H7 (cell line): ENCODE data around the gene CFI. TPM values are rescaled to one million over a fixed set of nuclear protein-coding genes. Genes with fewer than 3 reads are reported as not detected.
"Not testable (repeated sequence)": the region's sequence is repeated elsewhere in the genome, so short reads cannot be mapped to it uniquely, and the experiment has no call there.

Source experiments
- DNase-seq: peaks from one replicate; pipeline ENCODE4 v3.0.0; 2012
- H3K27me3 ChIP-seq: 2 replicates; pipeline ENCODE4 v1.6.0; 2011; ENCODE audit warnings: mild to moderate bottlenecking, low read length; ENCODE audit not compliant: control insufficient read depth, insufficient read depth
- H3K36me3 ChIP-seq: replicated peaks from 2 replicates; pipeline ENCODE4 v1.5.1; 2011; ENCODE audit warnings: low read length; ENCODE audit not compliant: control insufficient read depth, insufficient read depth
- H3K4me3 ChIP-seq: 2 replicates; pipeline ENCODE4 v1.5.1; 2011; ENCODE audit warnings: low read depth, mild to moderate bottlenecking, control low read depth, low read length, moderate library complexity; ENCODE audit not compliant: insufficient read depth
- total RNA-seq: library from RNA; depleted of rRNA; stranded (reverse); fragments of >200 nt; shearing (Covaris generic); gene quantifications from 2 replicates; pipeline ENCODE4 v1.2.3, GENCODE V29; 2014

CFI gene
- total RNA-seq, 1 experiment from 2014 or later, result not detected

GRCh38 chr4:109815151-109816081 lies 13.6 kb upstream of the CFI start, which contains the start of gene GAR1:
Gene GAR1, plus strand, starts transcription at chr4:109815762. Its CDS starts 403 bp downstream, at chr4:109816165.
- Histone ChIP-seq H3K36me3 (peaks cover 5% of the 10 kb centered on the region), H3K27me3 (no peaks in the 10 kb centered on the region)
- peak; percentile 86 for DNase-seq

GRCh38 chr4:109811707-109812106 lies 9.9 kb upstream of the CFI start:
- Histone ChIP-seq H3K27me3 (no peaks in the 10 kb centered on the region), H3K4me3 (no peak overlapping the region), H3K36me3 (no peaks in the 10 kb centered on the region)
- no peak for DNase-seq

More at GRCh38 chr4:109815151-109816081, 13.6 kb upstream of the CFI start, which contains the start of gene GAR1:
- H3K4me3 ChIP-seq, result peak within 1 kb of the TSS; percentile 94

- no peaks in the 10 kb centered on the region for H3K27me3 ChIP-seq
- H3K36me3 ChIP-seq, result no peaks in the 10 kb centered on the region
- peak; percentile 40 for DNase-seq
- H3K4me3 ChIP-seq, result no peak overlapping the region
Observed at GRCh38 chr4:109810552-109811387, 9.0 kb upstream of the CFI start.

DNA sequence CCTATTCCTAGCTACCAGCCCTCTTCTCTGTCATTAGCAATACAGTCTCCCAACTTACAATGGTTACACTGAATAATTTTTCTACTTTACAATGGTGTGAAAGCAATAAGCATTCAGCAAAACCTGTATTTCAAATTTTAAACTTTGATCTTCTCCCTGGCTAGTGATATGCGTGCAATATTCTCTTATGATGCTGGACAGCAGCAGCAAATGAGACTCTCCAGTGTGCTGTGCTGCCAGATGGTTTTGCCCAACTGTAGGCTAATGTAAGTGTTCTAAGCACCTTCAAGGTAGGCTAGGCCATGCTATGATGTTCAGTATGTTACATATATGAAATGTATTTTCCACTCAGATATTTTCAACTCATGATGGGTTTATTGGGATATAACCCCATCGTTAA lies 7.9 kb upstream of the CFI start:
- Histone ChIP-seq H3K27me3 (no peaks in the 10 kb centered on the region), H3K36me3 (no peaks in the 10 kb centered on the region), H3K4me3 (no peak overlapping the region)
- DNase-seq, result no peak

- H3K27me3 ChIP-seq, result no peaks in the 10 kb centered on the region
- no peak overlapping the region for H3K4me3 ChIP-seq
- peak; percentile 43 for DNase-seq
- H3K36me3 ChIP-seq, result no peaks in the 10 kb centered on the region
Observed at GRCh38 chr4:109803924-109804571, 2.2 kb upstream of the CFI start.

DNA sequence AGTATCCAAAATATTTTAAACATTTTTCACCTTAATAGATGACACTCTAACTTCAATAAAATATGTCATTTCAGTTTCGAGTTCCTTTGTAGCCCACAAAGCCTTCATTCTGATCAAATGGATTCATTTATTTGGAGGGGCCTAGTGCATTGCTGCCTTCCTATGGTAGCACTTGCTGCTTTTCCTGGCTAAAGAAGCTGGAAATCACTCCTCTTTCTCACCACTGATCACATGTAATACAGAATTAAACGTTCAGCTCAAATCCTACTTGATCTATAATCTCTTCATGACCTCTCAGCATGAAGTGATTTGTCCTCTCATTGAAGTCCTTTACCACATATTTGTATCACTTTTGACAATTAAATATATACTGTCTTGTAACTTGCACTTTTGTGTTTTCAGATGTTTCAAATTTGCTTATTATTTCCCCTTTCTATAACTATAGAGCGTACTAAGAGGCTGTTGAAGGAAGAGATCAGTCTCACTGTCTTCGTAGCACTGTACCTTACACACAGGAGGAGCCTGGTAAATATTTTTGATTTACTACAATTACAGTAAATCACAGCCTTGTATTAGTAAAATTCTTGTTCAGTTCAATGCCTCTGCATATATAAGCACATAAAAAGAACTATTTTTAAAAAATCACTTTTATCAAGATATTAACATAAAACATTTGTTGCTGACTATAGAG lies 555 bp downstream of the CFI start:
- DNase-seq, result no peak
- Histone ChIP-seq H3K4me3 (no peak overlapping the region), H3K36me3 (no peaks in the 10 kb centered on the region), H3K27me3 (no peaks in the 10 kb centered on the region)

DNA sequence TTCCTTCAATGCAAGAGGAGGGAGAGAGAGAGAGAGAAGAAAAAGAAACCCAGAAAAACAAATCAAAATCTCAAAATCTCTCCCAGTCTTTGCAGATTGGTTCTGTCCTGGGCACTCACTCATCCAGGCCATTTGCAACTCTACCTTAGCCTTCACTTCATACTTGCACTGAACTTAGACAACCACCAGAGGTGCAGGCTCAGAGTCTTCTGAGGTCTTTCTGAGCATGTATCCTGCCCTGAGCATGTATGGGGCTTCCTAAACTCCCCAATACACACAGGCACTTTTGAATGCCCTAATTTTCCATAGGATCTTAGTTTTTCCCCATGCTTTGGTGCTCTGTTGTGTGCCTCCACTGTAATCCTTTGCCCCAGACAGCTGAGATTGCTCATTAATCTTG lies 2.9 kb downstream of the CFI start:
- Histone ChIP-seq H3K27me3 (no peaks in the 10 kb centered on the region), H3K36me3 (no peaks in the 10 kb centered on the region), H3K4me3 (no peak overlapping the region)
- no peak for DNase-seq

- Histone ChIP-seq H3K27me3 (no peaks in the 10 kb centered on the region), H3K36me3 (no peaks in the 10 kb centered on the region), H3K4me3 (no peak overlapping the region)
- DNase-seq, result no peak
Observed at GRCh38 chr4:109795059-109795458, 6.7 kb downstream of the CFI start.

- no peak overlapping the region for H3K4me3 ChIP-seq
- no peaks in the 10 kb centered on the region for H3K36me3 ChIP-seq
- DNase-seq, result no peak
- H3K27me3 ChIP-seq, result no peaks in the 10 kb centered on the region
Observed at GRCh38 chr4:109787807-109788206, 14.0 kb downstream of the CFI start.

- Histone ChIP-seq H3K36me3 (no peaks in the 10 kb centered on the region), H3K27me3 (no peaks in the 10 kb centered on the region), H3K4me3 (no peak overlapping the region)
- DNase-seq, result no peak
Observed at GRCh38 chr4:109786846-109787245, 15.0 kb downstream of the CFI start.

DNA sequence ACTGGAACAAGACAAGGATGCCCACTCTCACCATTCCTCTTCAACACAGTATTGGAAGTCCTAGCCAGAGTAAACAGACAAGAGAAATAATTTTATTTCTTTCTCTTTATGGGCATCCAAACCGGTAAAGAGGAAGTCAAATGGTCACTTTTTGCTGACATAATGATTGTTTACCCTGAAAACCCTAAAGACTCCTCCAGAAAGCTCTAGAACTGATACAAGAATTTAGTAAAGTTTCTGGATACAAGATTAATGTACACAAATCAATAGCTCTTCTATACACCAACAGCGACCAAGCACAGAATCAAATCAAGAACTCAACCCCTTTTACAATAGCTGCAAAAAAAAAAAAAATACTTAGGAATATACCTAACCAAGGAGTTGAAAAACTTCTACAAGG lies 19.7 kb downstream of the CFI start:
- H3K36me3 ChIP-seq, H3K4me3 ChIP-seq, DNase-seq, H3K27me3 ChIP-seq: not testable (repeated sequence)

DNA sequence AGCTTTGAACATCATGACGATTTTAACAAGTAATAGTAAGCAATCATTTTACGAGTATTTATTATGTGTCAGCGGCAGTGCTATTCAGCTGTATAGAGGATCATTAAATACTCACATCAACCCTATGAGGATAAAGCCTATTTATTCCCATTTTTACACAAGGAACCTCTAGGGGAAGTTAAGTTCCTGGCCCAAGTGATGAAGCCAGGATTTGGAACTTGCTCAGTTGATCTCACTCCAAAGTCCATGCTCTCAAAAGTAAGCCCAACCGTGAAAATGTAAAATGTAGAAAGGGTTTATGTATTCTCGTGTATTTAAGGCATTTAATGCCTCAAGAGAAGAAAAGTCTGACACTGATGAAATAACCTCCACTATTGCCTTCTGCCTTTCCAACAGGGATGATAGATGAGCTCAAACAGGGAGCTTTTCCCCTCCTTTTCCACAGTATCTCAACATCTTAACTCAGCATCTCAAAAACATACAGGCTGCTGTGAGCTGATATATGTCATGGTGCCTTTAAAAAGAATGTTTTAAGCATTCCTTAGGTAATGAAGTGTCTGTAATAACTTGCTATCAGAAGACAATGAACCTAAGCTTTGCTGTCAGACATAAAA lies 36.9 kb downstream of the CFI start:
- no peak for DNase-seq
- Histone ChIP-seq H3K4me3 (no peak overlapping the region), H3K36me3 (no peaks in the 10 kb centered on the region), H3K27me3 (no peaks in the 10 kb centered on the region)

GRCh38 chr4:109764376-109764775 lies 37.4 kb downstream of the CFI start:
- no peak overlapping the region for H3K4me3 ChIP-seq
- no peaks in the 10 kb centered on the region for H3K36me3 ChIP-seq
- H3K27me3 ChIP-seq, result no peaks in the 10 kb centered on the region
- DNase-seq, result no peak

- H3K4me3 ChIP-seq, result no peak overlapping the region
- no peaks in the 10 kb centered on the region for H3K36me3 ChIP-seq
- H3K27me3 ChIP-seq, result no peaks in the 10 kb centered on the region
- no peak for DNase-seq
Observed at GRCh38 chr4:109760682-109761081, 41.1 kb downstream of the CFI start.
